GM19023 (cell line): Measurements from ENCODE around the gene LIN28A.
"Not testable (repeated sequence)": the region's sequence is repeated elsewhere in the genome, so short reads cannot be mapped to it uniquely, and the experiment has no call there.

Experiments
- ATAC-seq: cut with Tn5 transposase; IDR thresholded peaks from one replicate; pipeline ENCODE4 v1.9.1; 2021; ENCODE audit warnings: mild to moderate bottlenecking, moderate library complexity; ENCODE audit not compliant: unreplicated experiment

Gene LIN28A

GRCh38 chr1:26410706-26411623 is at the start of gene LIN28A:
TSS of gene LIN28A (plus strand) at chr1:26410817. CDS start at chr1:26410892, 75 bp downstream.
- ATAC-seq = no peak

- no peak for ATAC-seq
These were observed 49.0 kb upstream of the LIN28A start for GRCh38 chr1:26361605-26362122.

- no peak for ATAC-seq
These were observed 48.3 kb upstream of the LIN28A start for GRCh38 chr1:26362331-26362730.

- no peak for ATAC-seq
These were observed 46.8 kb upstream of the LIN28A start for GRCh38 chr1:26363549-26364448.

- ATAC-seq = no peak
These were observed 45.7 kb upstream of the LIN28A start for GRCh38 chr1:26364956-26365355.

- no peak for ATAC-seq
These were observed 43.2 kb upstream of the LIN28A start for GRCh38 chr1:26367441-26367840.

GRCh38 chr1:26368006-26368405 is 42.6 kb upstream of the LIN28A start:
- no peak for ATAC-seq

GRCh38 chr1:26368486-26368885 is 42.1 kb upstream of the LIN28A start:
- ATAC-seq = no peak

- ATAC-seq = no peak
These were observed 39.8 kb upstream of the LIN28A start for GRCh38 chr1:26370591-26371382.

GRCh38 chr1:26372039-26372438 is 38.6 kb upstream of the LIN28A start:
- ATAC-seq = no peak

GRCh38 chr1:26372611-26373010 is 38.0 kb upstream of the LIN28A start, which contains the start of gene ZNF683:
TSS of gene ZNF683 (minus strand) at chr1:26372750. CDS start at chr1:26368571, 4,179 bp downstream.
- not testable (repeated sequence) for ATAC-seq

GRCh38 chr1:26373281-26373680 is 37.3 kb upstream of the LIN28A start:
- ATAC-seq = no peak

- ATAC-seq = no peak
These were observed 36.8 kb upstream of the LIN28A start for GRCh38 chr1:26373789-26374188.

GRCh38 chr1:26374361-26374760 is 36.3 kb upstream of the LIN28A start:
- ATAC-seq = not testable (repeated sequence)

GRCh38 chr1:26375081-26375480 is 35.5 kb upstream of the LIN28A start:
- ATAC-seq = no peak

GRCh38 chr1:26376050-26376449 is 34.6 kb upstream of the LIN28A start:
- ATAC-seq = no peak

- peak; percentile 71 for ATAC-seq
These were observed 32.3 kb upstream of the LIN28A start for GRCh38 chr1:26378088-26378878.

GRCh38 chr1:26378879-26379251 is 31.8 kb upstream of the LIN28A start:
- ATAC-seq = no peak

- no peak for ATAC-seq
These were observed 26.5 kb upstream of the LIN28A start for GRCh38 chr1:26384076-26384475.

GRCh38 chr1:26385063-26385462 is 25.6 kb upstream of the LIN28A start:
- ATAC-seq = not testable (repeated sequence)
